HG03095 (cell line): ENCODE measurements around the gene ARHGAP23.

Experiments used
- ATAC-seq: cut with Tn5 transposase; IDR thresholded peaks from one replicate; pipeline ENCODE4 v1.9.1; 2021; ENCODE audit warnings: moderate library complexity; ENCODE audit not compliant: unreplicated experiment

The ARHGAP23 gene

GRCh38 chr17:38561416-38562214 is 133.4 kb downstream of the ARHGAP23 start:
- ATAC-seq: no peak
